SK-N-MC (cell line): ENCODE measurements around the gene EIF1.

Experiments used
- EZH2 ChIP-seq: fragments of 200-600 bp; sonication (generic); IDR thresholded peaks from one replicate; pipeline ENCODE4 v1.6.1; 2017; ENCODE audit warnings: antibody characterized with exemption
- FOXP2 ChIP-seq: optimal IDR thresholded peaks from 2 replicates; pipeline ENCODE3; 2011; ENCODE audit warnings: mild to moderate bottlenecking, moderate library complexity; ENCODE audit not compliant: insufficient read depth; ENCODE audit errors: extremely low read length, control extremely low read depth
- POLR2AphosphoS5 ChIP-seq: IDR thresholded peaks from 2 replicates; pipeline ENCODE4 v1.6.1; 2012; ENCODE audit warnings: mild to moderate bottlenecking, low read depth, low read length, borderline replicate concordance

- TF ChIP-seq POLR2AphosphoS5, result no peak
- TF ChIP-seq FOXP2, result no peak
- no peak for TF ChIP-seq EZH2
Observed at GRCh38 chr17:41684035-41684434, 4.7 kb upstream of the EIF1 start.
